Stimulated activated CD4-positive, alpha-beta T cell treated with anti-CD3 and anti-CD28 coated beads, Interleukin-1b, Interleukin-23, amount 100 ng/mL, for 1 hour (primary cell): ENCODE measurements around the gene ZNF605.
"Not testable (repeated sequence)": the region's sequence is repeated elsewhere in the genome, so short reads cannot be mapped to it uniquely, and the experiment has no call there.

Source experiments
- DNase-seq, 2 donors: peaks; one replicate each; pipeline ENCODE4 v3.0.0-alpha.2; 2020; ENCODE audit warnings: low read depth in 2 of 2

The ZNF605 gene

GRCh38 chr12:132907216-132907615 lies 48.9 kb downstream of the ZNF605 start:
- DNase-seq: no peak

DNA sequence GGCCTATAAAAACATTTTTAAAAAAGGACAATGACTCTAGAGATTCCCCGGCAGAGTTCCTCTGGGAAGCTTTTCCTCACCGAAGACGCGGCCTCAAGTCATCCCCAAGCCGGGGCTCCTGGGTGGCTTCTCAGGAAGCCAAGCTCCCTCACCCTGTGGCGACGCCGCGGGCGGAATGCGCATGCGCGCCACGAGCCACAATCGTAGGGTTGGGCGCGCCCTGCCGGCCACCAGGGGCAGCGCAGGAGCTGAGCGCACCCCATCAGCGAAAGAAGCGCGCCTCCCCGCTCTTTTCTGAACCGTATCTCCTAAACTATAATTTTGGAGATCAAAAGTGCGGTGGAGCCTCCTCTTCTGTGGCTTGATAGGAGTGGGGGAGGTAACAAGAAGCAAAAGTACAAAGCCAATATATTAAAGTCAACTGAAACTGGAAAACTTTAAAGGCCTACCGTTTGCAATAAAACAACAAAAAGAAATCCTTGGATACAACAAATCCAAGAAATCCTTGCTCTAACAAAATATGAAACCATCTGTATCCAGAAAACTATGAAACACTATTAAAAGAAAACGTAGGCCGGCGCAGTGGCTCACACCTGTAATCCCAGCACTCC lies 51.3 kb downstream of the ZNF605 start:
- peak; percentile 82 to 87 for DNase-seq

GRCh38 chr12:132899033-132899432 lies 57.1 kb downstream of the ZNF605 start:
- no peak for DNase-seq

DNA sequence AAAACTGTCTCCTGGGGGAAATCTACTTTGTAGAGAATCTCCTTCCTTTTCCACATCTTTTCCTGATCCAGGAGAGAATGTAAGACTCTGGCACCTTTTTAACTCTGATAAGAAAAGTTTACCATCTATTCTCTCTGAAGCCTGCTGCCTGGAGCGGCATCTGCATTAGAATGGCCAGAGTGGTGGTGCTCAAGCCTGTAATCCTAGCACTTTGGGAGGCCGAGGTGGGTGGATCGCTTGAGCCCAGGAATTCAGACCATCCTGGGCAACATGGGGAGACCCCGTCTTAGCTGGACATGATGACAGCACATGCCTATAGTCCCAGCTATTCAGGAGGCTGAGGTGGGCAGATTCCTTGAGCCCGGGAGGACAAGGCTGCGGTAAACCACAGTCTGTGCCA lies 67.3 kb downstream of the ZNF605 start:
- DNase-seq: no peak

DNA sequence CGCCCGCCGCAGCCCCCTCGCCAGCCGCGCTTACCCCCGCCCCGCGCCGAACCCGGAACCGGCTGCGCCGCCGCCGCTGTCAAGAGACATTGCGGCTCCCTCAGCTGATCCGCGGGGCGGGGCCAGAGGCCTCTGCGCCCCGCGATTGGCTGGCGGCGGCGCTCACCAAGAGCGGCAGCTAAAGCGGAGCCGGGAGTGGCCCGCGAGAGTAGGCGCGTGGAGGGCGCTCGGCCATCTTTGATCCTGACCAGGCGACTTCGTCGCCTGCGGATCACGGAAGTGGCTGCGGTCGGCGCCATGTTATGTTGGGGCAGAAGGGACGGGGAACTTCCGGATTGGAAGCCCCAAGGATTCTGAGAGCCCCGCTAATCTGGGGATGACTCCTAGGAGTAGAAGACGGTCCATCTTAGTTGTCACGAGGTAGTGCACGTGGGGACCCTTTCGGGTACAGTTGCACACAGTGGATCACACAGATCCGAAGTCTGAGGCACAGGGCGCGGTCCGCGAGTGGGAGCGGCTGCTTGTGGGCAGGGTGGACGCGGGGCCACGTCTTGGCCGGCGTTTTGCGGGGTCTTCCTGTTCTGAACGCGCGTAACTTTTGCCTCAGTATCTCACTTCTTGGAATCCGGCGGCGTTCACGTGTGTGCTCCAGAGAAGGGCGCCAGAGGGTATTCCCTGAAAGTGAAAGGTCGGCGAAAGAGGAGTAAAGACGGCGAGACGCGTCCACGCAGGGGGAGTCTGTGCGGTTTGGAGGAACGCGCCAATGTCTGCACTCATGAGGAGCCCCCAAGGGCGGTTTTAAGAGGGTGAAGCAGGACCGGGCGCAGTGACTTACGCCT lies 68.4 kb downstream of the ZNF605 start, which contains the start of gene CHFR:
Gene CHFR, minus strand, starts transcription at position 93 of the 839 bp plus-strand sequence. CDS start 277 bp downstream, outside the sequence.
- DNase-seq: peak; percentile 74 to 83

DNA sequence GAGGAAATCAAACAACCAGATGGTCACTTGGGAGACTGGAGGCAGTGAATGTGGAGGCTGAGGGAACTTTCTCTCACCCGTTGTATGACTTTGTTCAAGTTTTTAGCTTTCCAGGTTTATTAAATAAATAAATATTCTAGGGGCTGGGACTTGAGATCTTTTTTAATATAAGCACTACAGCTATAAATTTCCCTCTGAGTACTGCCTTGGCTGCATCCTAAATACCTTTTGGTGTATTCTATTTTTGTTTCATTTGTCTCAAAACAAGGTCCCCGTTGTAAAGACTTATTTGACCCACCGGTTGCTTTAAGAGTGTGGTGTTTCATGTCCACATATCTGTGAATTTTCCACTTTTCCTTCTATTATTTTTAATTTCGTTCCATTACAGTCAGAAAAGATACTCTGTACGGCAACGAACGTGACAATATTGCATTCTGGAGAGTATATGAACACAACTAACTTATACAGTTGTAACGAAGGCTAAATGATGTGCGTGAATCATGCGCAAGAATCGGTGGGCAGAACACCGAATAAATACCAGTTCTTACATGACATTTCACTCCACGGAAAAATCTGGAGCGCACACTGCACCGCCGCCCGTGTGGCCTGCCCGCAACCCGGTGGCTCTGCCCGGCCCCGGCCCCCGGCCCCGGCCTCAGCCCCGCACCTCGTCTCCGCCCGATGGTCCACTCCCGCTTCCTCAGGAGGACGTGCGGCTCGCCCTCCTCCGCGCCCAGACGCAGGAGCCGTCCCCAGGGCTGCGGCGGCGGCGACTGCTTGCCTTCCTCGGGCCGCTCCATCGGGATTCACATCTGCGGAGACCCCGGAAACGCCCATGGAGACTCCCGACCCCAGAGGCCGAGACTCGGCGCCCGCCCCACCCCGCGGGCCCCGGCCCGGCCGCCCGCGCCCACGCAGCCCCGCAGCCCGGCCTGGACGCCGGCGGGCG lies 69.3 kb downstream of the ZNF605 start:
- no peak for DNase-seq

- no peak for DNase-seq
These were observed 74.3 kb downstream of the ZNF605 start for GRCh38 chr12:132881818-132882217.

DNA sequence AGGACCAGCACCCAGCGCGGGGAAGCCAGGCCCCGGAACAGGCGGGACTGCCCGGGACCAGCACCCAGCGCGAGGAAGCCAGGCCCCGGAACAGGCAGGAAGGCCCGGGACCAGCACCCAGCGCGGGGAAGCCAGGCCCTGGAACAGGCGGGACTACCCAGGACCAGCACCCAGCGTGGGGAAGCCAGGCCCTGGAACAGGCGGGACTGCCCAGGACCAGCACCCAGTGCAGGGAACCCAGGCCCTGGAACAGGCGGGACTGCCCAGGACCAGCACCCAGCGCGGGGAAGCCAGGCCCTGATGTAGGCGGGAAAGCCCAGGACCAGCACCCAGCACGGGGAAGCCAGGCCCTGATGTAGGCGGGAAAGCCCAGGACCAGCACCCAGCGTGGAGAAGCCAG lies 81.5 kb downstream of the ZNF605 start:
- not testable (repeated sequence) for DNase-seq

- DNase-seq: no peak
These were observed 81.9 kb downstream of the ZNF605 start for GRCh38 chr12:132874175-132874574.

- DNase-seq: no peak
These were observed 82.4 kb downstream of the ZNF605 start for GRCh38 chr12:132873724-132874123.

GRCh38 chr12:132872975-132873421 lies 83.1 kb downstream of the ZNF605 start:
- DNase-seq: no peak

DNA sequence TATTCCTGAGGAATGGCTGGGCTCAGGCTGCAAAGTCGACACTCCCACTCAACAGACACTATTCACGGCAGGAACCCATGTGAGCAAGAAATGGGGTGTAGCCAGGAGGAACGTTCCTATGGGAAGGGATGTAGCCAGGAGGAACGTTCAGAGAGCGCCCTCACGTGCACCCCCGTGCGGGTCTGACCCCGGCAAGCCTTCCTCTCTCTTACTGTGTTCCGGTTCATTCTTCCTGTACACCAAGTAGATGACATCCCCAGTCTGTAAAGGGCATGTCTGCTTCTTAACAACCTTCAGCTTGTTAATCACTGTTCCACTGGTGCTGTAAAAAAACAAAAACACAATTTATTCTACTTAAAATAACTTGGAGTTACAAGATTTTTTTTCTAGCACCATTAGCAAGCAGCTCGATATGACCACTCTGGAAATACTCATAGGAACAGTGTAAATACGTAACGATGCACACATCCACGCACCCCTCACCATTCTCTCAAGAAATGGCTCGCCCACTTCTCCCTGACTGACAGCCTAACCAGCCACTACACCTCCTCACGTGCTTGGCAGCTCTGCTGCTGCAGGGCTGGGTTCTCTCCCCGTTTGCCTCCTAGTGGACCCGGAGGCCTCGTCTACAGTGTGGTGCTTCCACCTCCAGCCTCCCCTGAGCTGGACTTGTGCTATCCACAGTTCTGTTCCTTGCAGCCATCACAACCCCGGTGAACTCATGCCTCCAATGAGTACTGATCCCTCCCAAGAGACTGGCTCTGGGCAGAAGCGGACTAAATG lies 83.8 kb downstream of the ZNF605 start:
- DNase-seq: no peak

GRCh38 chr12:132869551-132869950 lies 86.6 kb downstream of the ZNF605 start:
- no peak for DNase-seq
